ENCODE data around the gene NUP37. TPM values are rescaled to one million over a fixed set of nuclear protein-coding genes. Genes with fewer than 3 reads are reported as not detected.

The NUP37 gene
- total RNA-seq, 4 donors from 2014 or later: 18.1 to 39.1 (median 27.3) TPM

GRCh38 chr12:102062419-102062806 lies 57.5 kb downstream of the NUP37 start:
- intact Hi-C loops (cut with DNase I): no loop called here
- Histone ChIP-seq H3K9me3 (no peaks in the 10 kb centered on the region), H3K4me3 (peak overlapping the region in 3 of 4 donors; percentile 77 to 91 (median 80)), H3K27ac (peak overlapping the region in 1 of 4 donors; percentile 96), H3K4me1 (peaks cover 0 to 27% (median 10%) of the 10 kb centered on the region in 3 donors), H3K36me3 (peaks cover 0 to 8% (median 0%) of the 10 kb centered on the region in 3 donors), H3K27me3 (no peaks in the 10 kb centered on the region)
- 78 to 79% methylated on average over 9 to 11 of the region's 11 CpGs for WGBS, 2 donors
- TF ChIP-seq CTCF (IDR thresholded peaks at IDR 0.05) (no peak), POLR2A (IDR thresholded peaks at IDR 0.05) (no peak)
- no peak for DNase-seq

DNA sequence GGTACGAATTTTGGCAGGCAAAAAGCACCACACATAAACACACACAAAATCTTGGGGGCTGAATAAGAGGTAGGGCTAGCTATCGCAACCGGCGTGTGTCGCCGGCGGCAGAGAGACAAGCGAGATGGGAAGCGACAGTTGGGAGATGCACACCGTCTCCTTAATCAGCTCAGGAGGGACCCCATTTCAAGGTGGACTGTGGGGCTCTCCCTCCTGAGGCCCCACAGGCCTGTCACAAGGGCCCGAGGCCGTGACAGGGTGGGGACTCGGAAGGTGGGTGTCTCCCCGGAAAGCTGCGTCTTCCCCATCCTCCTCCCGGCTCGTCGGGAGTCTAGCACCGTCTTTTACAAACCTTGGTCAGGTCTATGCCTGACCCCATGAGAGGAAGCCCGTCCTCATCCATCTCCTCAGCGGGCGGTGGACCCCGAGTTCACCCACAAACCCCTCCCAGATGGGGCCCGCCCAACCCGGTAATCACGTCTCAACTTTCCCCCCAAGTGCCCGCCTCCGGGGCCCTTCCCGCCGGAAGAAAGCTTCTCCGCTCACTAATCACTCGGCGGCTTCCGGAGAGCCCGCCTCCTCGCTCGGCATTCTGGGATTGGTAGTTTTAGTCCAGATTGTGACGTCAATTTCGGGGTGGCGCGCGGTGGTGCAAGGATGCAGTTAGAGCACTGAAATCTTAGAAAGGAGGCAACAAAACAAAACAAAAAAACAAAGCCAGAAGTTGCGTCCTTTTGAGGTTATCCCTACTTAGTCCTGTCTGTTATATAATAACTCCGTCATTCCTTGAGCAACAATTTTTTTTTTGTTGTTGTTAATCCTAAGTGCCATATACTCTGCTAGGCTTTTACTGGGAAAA lies 58.1 kb downstream of the NUP37 start, which contains the start of gene WASHC3:
Gene WASHC3, minus strand, starts transcription at position 432 of the 859 bp plus-strand sequence. Its CDS starts 29 bp downstream, at position 403.
- Histone ChIP-seq H3K27ac (peak within 1 kb of the TSS; percentile 90 to 97 (median 94)), H3K27me3 (no peaks in the 10 kb centered on the region), H3K4me3 (peak within 1 kb of the TSS; percentile 74 to 91 (median 78)), H3K9me3 (no peaks in the 10 kb centered on the region), H3K36me3 (peaks cover 0 to 14% (median 0%) of the 10 kb centered on the region in 3 donors), H3K4me1 (peaks cover 0 to 27% (median 10%) of the 10 kb centered on the region in 3 donors)
- intact Hi-C loops (cut with DNase I): no loop called here
- 2% methylated on average over 25 to 30 of the region's 44 CpGs for WGBS, 2 donors
- TF ChIP-seq CTCF (IDR thresholded peaks at IDR 0.05) (peak in 1 of 6 experiments; percentile 14), POLR2A (IDR thresholded peaks at IDR 0.05) (peak in 3 of 4 donors; percentile 47 to 85 (median 82))
- DNase-seq: peak; percentile 93

DNA sequence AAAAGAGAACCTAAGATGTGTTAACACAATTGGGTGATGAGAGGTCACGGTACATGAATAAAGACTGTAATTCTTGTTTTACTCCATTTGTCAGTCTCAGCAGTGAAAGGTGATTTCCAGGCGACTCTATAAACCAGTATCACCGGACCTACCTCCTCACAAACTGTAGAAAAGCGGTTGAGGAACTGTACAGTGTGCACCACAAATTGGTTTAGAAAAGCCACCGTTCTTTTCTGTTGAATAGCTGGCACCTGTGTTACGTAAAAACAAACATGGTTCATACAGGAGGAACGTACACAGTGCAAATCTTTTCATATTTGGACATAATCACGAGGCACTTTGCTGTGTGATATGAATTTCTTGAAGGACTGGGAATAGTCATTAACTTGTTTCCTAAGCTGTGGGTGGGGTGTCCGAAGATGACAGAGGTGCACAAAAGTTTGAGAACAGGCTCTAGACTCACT lies 58.8 kb downstream of the NUP37 start:
- Histone ChIP-seq H3K27me3 (no peaks in the 10 kb centered on the region), H3K4me3 (peak overlapping the region; percentile 74 to 91 (median 78)), H3K9me3 (no peaks in the 10 kb centered on the region), H3K27ac (peak overlapping the region; percentile 90 to 97 (median 94)), H3K36me3 (peaks cover 0 to 20% (median 0%) of the 10 kb centered on the region in 3 donors), H3K4me1 (peaks cover 0 to 27% (median 10%) of the 10 kb centered on the region in 3 donors)
- DNase-seq: no peak
- TF ChIP-seq CTCF (IDR thresholded peaks at IDR 0.05) (no peak), POLR2A (IDR thresholded peaks at IDR 0.05) (no peak)
- WGBS, 2 donors: 7 to 21% methylated on average over 9 of the region's 9 CpGs
- intact Hi-C loops (cut with DNase I): no loop called here

DNA sequence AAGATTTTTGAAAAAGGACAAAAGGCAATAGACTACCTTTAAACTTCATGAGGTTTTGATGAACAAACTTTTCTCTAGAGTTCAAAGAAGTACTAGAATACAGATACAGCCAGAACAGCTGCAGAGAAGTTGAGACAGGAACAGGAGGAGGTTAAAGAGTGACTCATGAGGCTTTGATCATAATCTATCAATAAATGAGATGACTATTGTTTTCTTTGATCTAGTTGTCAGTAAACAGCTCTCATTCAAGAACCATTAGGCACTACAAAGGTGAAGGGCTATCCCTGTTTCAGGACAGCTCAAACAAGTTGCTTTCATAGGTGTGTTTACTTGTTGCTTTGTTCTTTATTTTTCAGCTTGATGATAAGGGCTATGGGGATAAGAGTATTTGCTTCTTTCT lies 60.6 kb downstream of the NUP37 start:
- intact Hi-C loops (cut with DNase I): no loop called here
- no peak overlapping the region for H3K4me3 ChIP-seq
- H3K27me3 ChIP-seq: no peaks in the 10 kb centered on the region
- H3K36me3 ChIP-seq: peaks cover 0 to 38% (median 0%) of the 10 kb centered on the region in 3 donors
- no peak for DNase-seq
- H3K27ac ChIP-seq: no peak overlapping the region
- no peaks in the 10 kb centered on the region for H3K9me3 ChIP-seq
- peaks cover 0 to 27% (median 10%) of the 10 kb centered on the region in 3 donors for H3K4me1 ChIP-seq
- TF ChIP-seq POLR2A (IDR thresholded peaks at IDR 0.05) (no peak), CTCF (IDR thresholded peaks at IDR 0.05) (no peak)

GRCh38 chr12:102054345-102054744 lies 65.6 kb downstream of the NUP37 start:
- Histone ChIP-seq H3K36me3 (peaks cover 0 to 87% (median 8%) of the 10 kb centered on the region in 3 donors), H3K27ac (no peak overlapping the region), H3K4me1 (peaks cover 0 to under 1% (median 0%) of the 10 kb centered on the region in 3 donors), H3K27me3 (no peaks in the 10 kb centered on the region), H3K4me3 (no peak overlapping the region), H3K9me3 (no peaks in the 10 kb centered on the region)
- WGBS, 2 donors: 94 to 99% methylated on average over 4 of the region's 4 CpGs
- DNase-seq: no peak
- intact Hi-C loops (cut with DNase I): no loop called here
- TF ChIP-seq POLR2A (IDR thresholded peaks at IDR 0.05) (no peak), CTCF (IDR thresholded peaks at IDR 0.05) (no peak)

All from esophagus squamous epithelium (tissue), 5 donors.